ENCODE data around the gene ITFG1.

- TF ChIP-seq CTCF (conservative IDR thresholded peaks at IDR 0.05; ENCODE audit: low read depth, low read length): peak; percentile 21
- no peak for TF ChIP-seq EZH2 (IDR thresholded peaks at IDR 0.05; ENCODE audit: low read length, unreplicated experiment)
These were observed 349.9 kb downstream of the ITFG1 start for GRCh38 chr16:47110939-47111338.

Data from PC-3 (cell line).